PC-9 (cell line): Measurements from ENCODE around the gene MAGEB1. TPM values are rescaled to one million over a fixed set of nuclear protein-coding genes. Genes with fewer than 3 reads are reported as not detected.

Experiments
- BruUV-seq: library from RNA; stranded (reverse); fragments of 400-500 nt; replicated peaks from 2 replicates; lab custom pipeline; 2021; lab: Mats Ljungman, UMichigan
- CTCF ChIA-PET: fragments of 300-600 bp; sonication (Branson Sonifier 250); formaldehyde crosslinking; loops from one replicate; lab custom pipeline; 2022; ENCODE audit warnings: antibody characterized with exemption; lab: Charles Lee
- POLR2A ChIA-PET: fragments of 300-600 bp; sonication (Branson Sonifier 250); formaldehyde crosslinking; loops from one replicate; lab custom pipeline; 2022; ENCODE audit warnings: antibody characterized with exemption; ENCODE audit not compliant: unreplicated experiment; lab: Charles Lee
- DNase-seq, 2 experiments: peaks; one replicate each; pipeline versions ENCODE4 v3.0.0 to v3.0.0-alpha.2; 2015 to 2022; ENCODE audit warnings: mixed read lengths in 1 of 2
- H2AFZ ChIP-seq: fragments of 200-600 bp; sonication (generic); 2 replicates; pipeline ENCODE4 v1.8.1; 2017; ENCODE audit warnings: antibody characterized with exemption
- H3F3A ChIP-seq: fragments of 200-600 bp; sonication (generic); 2 replicates; pipeline ENCODE4 v1.8.1; 2017; ENCODE audit warnings: antibody characterized with exemption, mild to moderate bottlenecking, low read depth; ENCODE audit not compliant: insufficient read depth
- H3K27ac ChIP-seq: fragments of 200-600 bp; sonication (generic); 2 replicates; pipeline ENCODE4 v1.6.1; 2016; ENCODE audit warnings: mixed run types
- H3K27me3 ChIP-seq: fragments of 200-600 bp; sonication (generic); 2 replicates; pipeline ENCODE4 v1.6.1; 2016; ENCODE audit warnings: low read depth, mixed run types; ENCODE audit not compliant: insufficient read depth
- H3K36me3 ChIP-seq: fragments of 200-600 bp; sonication (generic); 2 replicates; pipeline ENCODE4 v1.6.1; 2016; ENCODE audit warnings: low read depth, mixed run types
- H3K4me1 ChIP-seq: fragments of 200-600 bp; sonication (generic); replicated peaks from 2 replicates; pipeline ENCODE4 v1.6.1; 2016; ENCODE audit warnings: mixed run types; ENCODE audit not compliant: insufficient read depth
- H3K4me2 ChIP-seq: fragments of 200-600 bp; sonication (generic); 2 replicates; pipeline ENCODE4 v1.6.1; 2017; ENCODE audit warnings: mixed run types
- H3K4me3 ChIP-seq: fragments of 200-600 bp; sonication (generic); 2 replicates; pipeline ENCODE4 v1.6.1; 2016; ENCODE audit warnings: mixed run types
- H3K79me2 ChIP-seq: fragments of 200-600 bp; sonication (generic); 2 replicates; pipeline ENCODE4 v1.6.1; 2017; ENCODE audit warnings: low read depth, mixed run types
- H3K9me2 ChIP-seq: fragments of 200-600 bp; sonication (generic); 2 replicates; pipeline ENCODE4 v1.8.1; 2017; ENCODE audit warnings: mild to moderate bottlenecking; ENCODE audit not compliant: insufficient read depth
- H3K9me3 ChIP-seq: fragments of 200-600 bp; sonication (generic); 2 replicates; pipeline ENCODE4 v1.8.1; 2016; ENCODE audit warnings: low read depth; ENCODE audit not compliant: insufficient read depth
- H4K20me1 ChIP-seq: fragments of 200-600 bp; sonication (generic); 2 replicates; pipeline ENCODE4 v1.8.1; 2017; ENCODE audit not compliant: insufficient read depth
- CTCF ChIP-seq: fragments of 200-600 bp; sonication (generic); conservative IDR thresholded peaks from 2 replicates; pipeline ENCODE4 v1.6.1; 2017; ENCODE audit warnings: mixed run types, antibody characterized with exemption, mild to moderate bottlenecking, moderate library complexity
- EZH2 ChIP-seq: fragments of 200-600 bp; sonication (generic); IDR thresholded peaks from 2 replicates; pipeline ENCODE4 v1.8.0; 2017; ENCODE audit warnings: antibody characterized with exemption, low read depth
- intact Hi-C: fragments of 100-400 bp; cut with micrococcal nuclease; formaldehyde crosslinking; loops from one replicate; pipeline ENCODE4 v1.10.0; 2022; ENCODE audit not compliant: unreplicated experiment
- total RNA-seq: library from RNA; stranded (reverse); gene quantifications from 2 replicates; pipeline ENCODE4 v1.2.3, GENCODE V29; 2021

Gene MAGEB1
- total RNA-seq, 1 experiment from 2014 or later = not detected

GRCh38 chrX:30280428-30280827 is 33.5 kb downstream of the MAGEB1 start:
- ChIA-PET POLR2A (interaction anchor here (0.5 to 0.7 kb wide), 4 partner anchors 20 to 588 kb away, joined by 3 to 5 read pairs (median 4); no protein-coding TSS in a partner anchor), CTCF (no interaction called here)
- Histone ChIP-seq H3K4me2 (no peak overlapping the region), H3K36me3 (peaks cover 5% of the 10 kb centered on the region; the same call in 1 of the 2 replicates), H3K4me1 (peaks cover 28% of the 10 kb centered on the region), H3K79me2 (no peaks in the 10 kb centered on the region), H3K4me3 (no peak overlapping the region), H3K9me3 (peaks cover 8% of the 10 kb centered on the region), H3K27me3 (no peaks in the 10 kb centered on the region), H2AFZ (no peak overlapping the region), H4K20me1 (no peaks in the 10 kb centered on the region), H3F3A (peaks cover 15% of the 10 kb centered on the region), H3K27ac (no peak overlapping the region), H3K9me2 (no peaks in the 10 kb centered on the region)
- no peak for TF ChIP-seq EZH2
- no TSS peak for BruUV-seq
- intact Hi-C loops = no loop called here
- DNase-seq = no peak

GRCh38 chrX:30282527-30282926 is 35.6 kb downstream of the MAGEB1 start:
- intact Hi-C loops = no loop called here
- TF ChIP-seq CTCF (no peak), EZH2 (no peak)
- Histone ChIP-seq H2AFZ (no peak overlapping the region), H3K36me3 (peaks cover 5% of the 10 kb centered on the region; the same call in 1 of the 2 replicates), H3K4me1 (peaks cover 28% of the 10 kb centered on the region), H3K9me3 (peaks cover 17% of the 10 kb centered on the region), H3K79me2 (no peaks in the 10 kb centered on the region), H3F3A (peaks cover 15% of the 10 kb centered on the region), H4K20me1 (no peaks in the 10 kb centered on the region), H3K4me3 (no peak overlapping the region), H3K4me2 (no peak overlapping the region), H3K27ac (peak overlapping the region; percentile 99), H3K27me3 (no peaks in the 10 kb centered on the region), H3K9me2 (no peaks in the 10 kb centered on the region)
- CTCF ChIA-PET = no interaction called here
- DNase-seq = peak in 1 of 2 experiments; percentile 46
- POLR2A ChIA-PET = interaction anchor here (0.6 to 0.7 kb wide), 2 partner anchors 22 to 29 kb away, joined by 3 read pairs; no protein-coding TSS in a partner anchor
- BruUV-seq = no TSS peak

- Histone ChIP-seq H3K79me2 (no peaks in the 10 kb centered on the region), H3F3A (peaks cover 15% of the 10 kb centered on the region), H4K20me1 (no peaks in the 10 kb centered on the region), H3K9me2 (no peaks in the 10 kb centered on the region), H3K4me3 (no peak overlapping the region), H3K4me1 (peaks cover 28% of the 10 kb centered on the region), H3K27ac (peak overlapping the region; percentile 99), H3K27me3 (no peaks in the 10 kb centered on the region), H3K9me3 (peaks cover 17% of the 10 kb centered on the region), H3K4me2 (peak overlapping the region; percentile 35; the same call in 1 of the 2 replicates), H2AFZ (peak overlapping the region; percentile 49; the same call in 1 of the 2 replicates), H3K36me3 (peaks cover 5% of the 10 kb centered on the region; the same call in 1 of the 2 replicates)
- TSS peak; percentile 88 for BruUV-seq
- intact Hi-C loops = loop anchor here (1.0 kb wide), 4 partner anchors 20 to 621 kb away; no protein-coding TSS in a partner anchor
- POLR2A ChIA-PET = interaction anchor here (0.6 to 1.0 kb wide), 2 partner anchors 19 to 26 kb away, joined by 3 read pairs; no protein-coding TSS in a partner anchor
- peak; percentile 29 to 85 for DNase-seq
- no peak for TF ChIP-seq CTCF
- no peak for TF ChIP-seq EZH2
- CTCF ChIA-PET = interaction anchor here (0.7 kb wide), 1 partner anchor 28 kb away, joined by 10 read pairs; no protein-coding TSS in a partner anchor
These were observed 36.7 kb downstream of the MAGEB1 start for GRCh38 chrX:30283456-30284200.
